ENCODE measurements around the gene SSX2IP.

The SSX2IP gene, protein sequence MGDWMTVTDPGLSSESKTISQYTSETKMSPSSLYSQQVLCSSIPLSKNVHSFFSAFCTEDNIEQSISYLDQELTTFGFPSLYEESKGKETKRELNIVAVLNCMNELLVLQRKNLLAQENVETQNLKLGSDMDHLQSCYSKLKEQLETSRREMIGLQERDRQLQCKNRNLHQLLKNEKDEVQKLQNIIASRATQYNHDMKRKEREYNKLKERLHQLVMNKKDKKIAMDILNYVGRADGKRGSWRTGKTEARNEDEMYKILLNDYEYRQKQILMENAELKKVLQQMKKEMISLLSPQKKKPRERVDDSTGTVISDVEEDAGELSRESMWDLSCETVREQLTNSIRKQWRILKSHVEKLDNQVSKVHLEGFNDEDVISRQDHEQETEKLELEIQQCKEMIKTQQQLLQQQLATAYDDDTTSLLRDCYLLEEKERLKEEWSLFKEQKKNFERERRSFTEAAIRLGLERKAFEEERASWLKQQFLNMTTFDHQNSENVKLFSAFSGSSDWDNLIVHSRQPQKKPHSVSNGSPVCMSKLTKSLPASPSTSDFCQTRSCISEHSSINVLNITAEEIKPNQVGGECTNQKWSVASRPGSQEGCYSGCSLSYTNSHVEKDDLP

DNA sequence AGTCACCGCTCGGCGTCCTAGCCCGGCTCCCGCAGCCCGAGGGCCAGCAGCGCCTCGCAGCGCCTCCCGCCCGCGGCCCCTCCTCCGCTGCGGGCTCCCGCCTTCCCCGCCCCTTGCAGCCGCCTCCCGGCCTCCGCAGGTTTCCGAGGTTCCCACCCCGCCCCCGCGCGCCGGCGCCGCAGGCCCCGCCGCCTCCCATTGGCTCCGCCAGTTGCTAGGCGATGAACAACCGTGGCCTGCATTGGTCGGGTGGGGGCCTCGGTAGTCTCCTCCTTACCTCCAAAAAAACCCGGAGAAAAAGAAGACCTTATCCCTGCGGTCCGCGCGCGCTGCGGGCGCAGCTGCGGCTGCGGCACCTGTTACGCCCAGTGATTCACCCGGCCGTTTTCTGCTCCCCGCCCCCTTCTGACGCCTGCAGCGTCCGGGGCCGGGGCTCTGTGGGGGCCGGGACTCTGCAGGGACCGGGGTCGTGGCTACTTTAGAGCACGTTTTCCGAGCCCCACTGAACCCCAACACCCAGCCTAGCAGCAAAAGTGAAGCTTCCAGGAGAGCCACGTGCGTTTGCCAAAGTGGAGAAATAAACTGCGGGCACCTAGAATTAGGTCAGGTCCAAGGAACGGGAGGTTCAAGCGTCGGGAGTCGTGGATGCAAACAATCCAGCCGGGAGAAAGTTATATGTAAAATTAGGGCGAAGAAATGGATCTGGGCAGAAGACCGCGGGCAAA is at the start of gene SSX2IP:
Gene SSX2IP (minus strand): TSS at position 65 of the 725 bp plus-strand sequence. CDS start 19,242 bp downstream, outside the sequence.
- TF ChIP-seq, protein P1, sequence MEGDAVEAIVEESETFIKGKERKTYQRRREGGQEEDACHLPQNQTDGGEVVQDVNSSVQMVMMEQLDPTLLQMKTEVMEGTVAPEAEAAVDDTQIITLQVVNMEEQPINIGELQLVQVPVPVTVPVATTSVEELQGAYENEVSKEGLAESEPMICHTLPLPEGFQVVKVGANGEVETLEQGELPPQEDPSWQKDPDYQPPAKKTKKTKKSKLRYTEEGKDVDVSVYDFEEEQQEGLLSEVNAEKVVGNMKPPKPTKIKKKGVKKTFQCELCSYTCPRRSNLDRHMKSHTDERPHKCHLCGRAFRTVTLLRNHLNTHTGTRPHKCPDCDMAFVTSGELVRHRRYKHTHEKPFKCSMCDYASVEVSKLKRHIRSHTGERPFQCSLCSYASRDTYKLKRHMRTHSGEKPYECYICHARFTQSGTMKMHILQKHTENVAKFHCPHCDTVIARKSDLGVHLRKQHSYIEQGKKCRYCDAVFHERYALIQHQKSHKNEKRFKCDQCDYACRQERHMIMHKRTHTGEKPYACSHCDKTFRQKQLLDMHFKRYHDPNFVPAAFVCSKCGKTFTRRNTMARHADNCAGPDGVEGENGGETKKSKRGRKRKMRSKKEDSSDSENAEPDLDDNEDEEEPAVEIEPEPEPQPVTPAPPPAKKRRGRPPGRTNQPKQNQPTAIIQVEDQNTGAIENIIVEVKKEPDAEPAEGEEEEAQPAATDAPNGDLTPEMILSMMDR (IDR thresholded peaks at IDR 0.05; ENCODE audit: low read length, missing control alignments) = no peak
- DNase-seq (ENCODE audit: low read depth) = peak; percentile 97

DNA sequence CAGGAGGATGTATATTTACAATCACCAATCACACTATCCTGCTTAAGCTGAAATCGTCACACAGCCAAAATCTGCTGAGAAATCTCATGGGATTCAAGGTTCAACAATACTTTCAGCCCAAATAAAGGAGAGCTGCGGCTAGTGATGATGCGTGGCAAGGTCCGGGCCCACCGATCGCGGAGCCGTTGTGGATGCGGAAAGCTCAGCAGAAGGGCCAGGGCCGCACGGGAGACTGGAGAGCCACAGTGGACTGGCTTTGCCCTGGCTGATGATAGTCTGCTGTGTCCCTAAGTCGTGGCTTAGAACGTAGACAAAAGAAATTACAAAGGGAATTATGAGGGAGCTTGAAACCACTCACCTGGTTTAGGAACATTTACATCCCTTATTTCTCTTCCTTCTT is 48.0 kb upstream of the SSX2IP start:
- H3K4me3 ChIP-seq (replicated peaks; ENCODE audit: low read depth, low read length) = no peak overlapping the region
- no peak for DNase-seq (ENCODE audit: low read depth)
- TF ChIP-seq, protein P1 (IDR thresholded peaks at IDR 0.05; ENCODE audit: low read length, missing control alignments) = no peak

More for the DNA sequence above, at the start of gene SSX2IP:
- peak within 1 kb of the TSS; percentile 76 for H3K4me3 ChIP-seq (replicated peaks; ENCODE audit: low read depth, low read length)

DNA sequence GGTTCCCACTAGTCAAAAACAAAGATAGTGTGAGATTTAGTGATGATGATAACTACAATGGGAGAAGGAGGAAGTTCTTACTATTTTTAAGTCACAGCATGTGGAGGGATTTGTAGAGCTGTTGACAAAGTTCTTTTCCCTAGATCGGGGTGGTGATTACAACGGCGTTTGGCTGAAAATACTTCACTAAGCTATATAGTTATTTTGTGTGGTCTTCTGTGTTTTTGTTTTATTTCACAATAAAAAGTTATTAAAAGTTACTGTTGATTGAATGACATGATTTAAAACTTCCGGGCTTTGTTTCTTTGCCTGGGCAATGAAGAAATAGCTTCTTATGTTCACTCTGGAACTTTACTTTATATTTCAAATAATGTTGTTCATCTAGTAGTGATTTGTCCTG is 47.3 kb upstream of the SSX2IP start:
- DNase-seq (ENCODE audit: low read depth) = no peak
- H3K4me3 ChIP-seq (replicated peaks; ENCODE audit: low read depth, low read length) = no peak overlapping the region
- TF ChIP-seq, protein P1 (IDR thresholded peaks at IDR 0.05; ENCODE audit: low read length, missing control alignments) = no peak

DNA sequence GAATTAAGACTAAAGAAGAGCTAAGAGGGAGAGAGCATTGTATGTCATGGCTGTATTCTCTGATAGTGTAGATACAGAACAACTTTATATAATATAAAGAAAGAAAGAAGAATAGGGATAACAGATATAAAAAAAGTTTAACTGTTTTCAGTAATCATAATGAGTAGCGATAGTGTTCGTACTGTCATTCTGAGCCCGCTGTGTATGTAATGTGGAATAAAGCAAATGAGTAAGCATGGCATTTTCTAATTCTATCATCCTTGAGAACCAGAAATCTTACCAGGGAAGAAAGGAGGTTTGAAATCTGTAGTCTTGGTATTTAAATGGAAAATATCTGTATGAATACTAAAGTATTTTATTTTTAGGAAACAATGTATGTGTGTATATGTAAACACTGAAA is 46.7 kb upstream of the SSX2IP start:
- no peak for DNase-seq (ENCODE audit: low read depth)
- H3K4me3 ChIP-seq (replicated peaks; ENCODE audit: low read depth, low read length) = no peak overlapping the region
- TF ChIP-seq, protein P1 (IDR thresholded peaks at IDR 0.05; ENCODE audit: low read length, missing control alignments) = no peak

DNA sequence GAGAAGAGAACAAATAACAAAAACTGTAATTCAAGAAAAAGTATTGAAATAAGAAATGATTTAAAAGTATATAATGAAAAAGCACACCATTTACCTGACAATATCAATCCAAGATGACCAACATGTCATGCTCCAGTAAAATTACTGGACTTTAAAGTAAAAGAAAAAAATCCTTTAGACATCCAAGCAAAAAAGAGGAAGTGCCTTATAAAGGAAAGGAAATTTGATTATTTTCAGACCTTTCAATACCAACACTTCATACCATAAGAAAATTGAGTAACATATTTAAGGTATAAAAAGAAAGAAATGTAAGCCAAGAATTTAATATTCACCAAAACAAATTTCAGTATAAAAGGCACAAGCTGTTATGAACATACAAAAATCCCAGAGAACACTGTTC is 46.2 kb upstream of the SSX2IP start:
- H3K4me3 ChIP-seq (replicated peaks; ENCODE audit: low read depth, low read length) = no peak overlapping the region
- no peak for DNase-seq (ENCODE audit: low read depth)
- TF ChIP-seq, protein P1 (IDR thresholded peaks at IDR 0.05; ENCODE audit: low read length, missing control alignments) = no peak

DNA sequence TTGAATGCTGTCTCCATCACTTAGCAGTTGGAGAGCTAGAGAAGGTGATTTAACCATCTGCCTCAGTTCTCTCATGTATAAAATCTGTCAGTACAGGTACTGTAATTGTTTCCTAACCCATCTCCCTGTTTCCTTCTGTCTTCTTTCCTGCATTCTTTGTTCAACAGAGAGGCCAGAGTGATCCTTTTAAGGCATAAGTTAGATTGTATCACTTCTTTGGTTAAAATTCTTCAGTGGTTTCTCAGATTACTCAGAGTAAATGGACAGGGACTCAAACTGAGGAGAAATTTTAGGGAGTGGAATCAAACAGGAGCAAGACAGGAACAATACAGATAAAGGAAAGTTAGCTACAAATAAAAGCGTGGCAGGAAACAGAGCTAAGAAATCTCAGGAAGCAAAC is 45.2 kb upstream of the SSX2IP start:
- TF ChIP-seq, protein P1 (IDR thresholded peaks at IDR 0.05; ENCODE audit: low read length, missing control alignments) = no peak
- no peak for DNase-seq (ENCODE audit: low read depth)
- no peak overlapping the region for H3K4me3 ChIP-seq (replicated peaks; ENCODE audit: low read depth, low read length)
